Adrenal gland (tissue), 5 donors: ENCODE results near the gene SYNGR1.

ENCODE experiments used
- POLR2A ChIP-seq, 2 donors: fragments of 450-650 bp; IDR thresholded peaks; one replicate each; pipeline ENCODE4 v1.6.1; 2017; ENCODE audit warnings: antibody characterized with exemption in 2 of 2, mild to moderate bottlenecking in 2 of 2, moderate library complexity in 1 of 2
- TF ChIP-seq, protein P1 (sequence below), 6 experiments: fragments of 450-650 bp in 4 of 6; fragments of 200-600 bp in 2 of 6; sonication (generic) in 1 of 6; IDR thresholded peaks; 1 replicate in 5 of 6; 2 replicates in 1 of 6; pipeline versions ENCODE4 v1.5.1 to v1.8.0; 2016 to 2021; ENCODE audit warnings: antibody characterized with exemption in 6 of 6, mild to moderate bottlenecking in 2 of 6, moderate library complexity in 1 of 6
- donor health status: DM: no; HTN: no; CAD: no.

DNA sequence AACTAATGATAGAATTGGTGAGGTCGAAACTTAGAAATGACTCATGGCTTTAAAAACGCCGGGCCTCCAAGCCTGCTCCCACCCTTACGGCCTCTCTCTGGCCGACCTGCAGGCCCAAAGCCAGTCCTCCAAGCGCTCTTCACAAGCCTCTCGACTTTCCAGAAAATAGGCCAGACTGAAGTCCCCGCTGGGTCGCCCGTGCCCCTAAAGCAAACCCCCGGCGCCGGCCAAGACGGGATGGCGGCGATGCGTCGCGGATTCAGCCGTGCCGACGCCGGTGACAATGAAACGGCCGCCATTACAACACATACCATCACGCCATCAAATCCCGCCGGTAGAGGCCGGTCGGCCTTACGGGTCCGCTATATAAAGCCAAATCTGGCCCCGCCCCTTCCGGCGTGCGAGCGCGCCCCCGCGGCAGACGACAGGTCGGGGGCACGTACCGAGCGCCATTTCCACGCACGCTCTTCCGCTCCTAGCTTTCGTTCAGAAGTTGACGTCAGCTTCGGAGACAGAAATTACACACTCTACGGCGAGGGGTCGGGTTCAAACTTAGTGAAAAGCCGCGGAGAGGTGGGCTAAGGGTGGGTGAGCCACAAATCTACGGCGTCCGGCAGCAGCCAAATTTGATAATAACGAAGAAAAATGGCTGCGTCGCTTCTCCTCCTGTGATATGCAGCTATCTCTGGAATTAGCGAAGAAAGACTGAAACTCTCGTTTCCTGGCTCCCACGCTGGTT lies 30.3 kb upstream of the SYNGR1 start, which contains the start of gene RPL3:
- TF ChIP-seq, protein P1, sequence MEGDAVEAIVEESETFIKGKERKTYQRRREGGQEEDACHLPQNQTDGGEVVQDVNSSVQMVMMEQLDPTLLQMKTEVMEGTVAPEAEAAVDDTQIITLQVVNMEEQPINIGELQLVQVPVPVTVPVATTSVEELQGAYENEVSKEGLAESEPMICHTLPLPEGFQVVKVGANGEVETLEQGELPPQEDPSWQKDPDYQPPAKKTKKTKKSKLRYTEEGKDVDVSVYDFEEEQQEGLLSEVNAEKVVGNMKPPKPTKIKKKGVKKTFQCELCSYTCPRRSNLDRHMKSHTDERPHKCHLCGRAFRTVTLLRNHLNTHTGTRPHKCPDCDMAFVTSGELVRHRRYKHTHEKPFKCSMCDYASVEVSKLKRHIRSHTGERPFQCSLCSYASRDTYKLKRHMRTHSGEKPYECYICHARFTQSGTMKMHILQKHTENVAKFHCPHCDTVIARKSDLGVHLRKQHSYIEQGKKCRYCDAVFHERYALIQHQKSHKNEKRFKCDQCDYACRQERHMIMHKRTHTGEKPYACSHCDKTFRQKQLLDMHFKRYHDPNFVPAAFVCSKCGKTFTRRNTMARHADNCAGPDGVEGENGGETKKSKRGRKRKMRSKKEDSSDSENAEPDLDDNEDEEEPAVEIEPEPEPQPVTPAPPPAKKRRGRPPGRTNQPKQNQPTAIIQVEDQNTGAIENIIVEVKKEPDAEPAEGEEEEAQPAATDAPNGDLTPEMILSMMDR (IDR thresholded peaks at IDR 0.05), result peak in 3 of 6 experiments; percentile 7 to 30 (median 29)
- peak; percentile 89 to 95 for TF ChIP-seq POLR2A (IDR thresholded peaks at IDR 0.05)
